GM12878 (cell line): ENCODE measurements around the gene RSAD2. TPM values are rescaled to one million over a fixed set of nuclear protein-coding genes. Genes with fewer than 3 reads are reported as not detected.
A peak's percentile ranks its signal among the peaks of the same experiment; 100 is the strongest.

ENCODE experiments used
- ATAC-seq: fragments of 200-7000 bp; cut with Tn5 transposase; 3 replicates; pipeline ENCODE4 v1.9.1; 2020; ENCODE audit warnings: mild to moderate bottlenecking, moderate library complexity
- BruUV-seq: library from RNA; stranded (reverse); fragments of 400-500 nt; replicated peaks from 2 replicates; lab custom pipeline; 2021; lab: Mats Ljungman, UMichigan
- CTCF ChIA-PET: fragments of 300-600 bp; sonication (Branson Sonifier 250); formaldehyde crosslinking; extraction: SDS; loops from one replicate; lab custom pipeline; 2021; ENCODE audit warnings: inconsistent platforms; lab: Yijun Ruan, JAX
- POLR2A ChIA-PET: fragments of 350-600 bp; formaldehyde crosslinking; extraction: SDS; loops from one replicate; lab custom pipeline; 2021; ENCODE audit warnings: inconsistent platforms; lab: Charles Lee
- RAD21 ChIA-PET: fragments of 300-600 bp; sonication (Branson Sonifier 250); formaldehyde crosslinking; loops from one replicate; lab custom pipeline; 2023; ENCODE audit warnings: antibody characterized with exemption; ENCODE audit not compliant: unreplicated experiment; lab: Charles Lee
- SMC1A ChIA-PET: fragments of 300-600 bp; sonication (Branson Sonifier 250); formaldehyde crosslinking; loops from one replicate; lab custom pipeline; 2023; ENCODE audit not compliant: unreplicated experiment, uncharacterized antibody; lab: Charles Lee
- DNase-seq: peaks from one replicate; pipeline ENCODE4 v3.0.0-alpha.2; 2011; ENCODE audit warnings: low read depth, low spot score
- FAIRE-seq: peaks from 3 replicates; lab custom pipeline; 2011; peaks lifted over from hg19 to GRCh38; lab: Jason Lieb, UNC
- H2AFZ ChIP-seq: 2 replicates; pipeline ENCODE4 v1.6.0; 2011; ENCODE audit warnings: low read depth, low read length, control low read depth; ENCODE audit not compliant: control insufficient read depth
- H3K27ac ChIP-seq: 2 replicates; pipeline ENCODE4 v1.5.1; 2011; ENCODE audit warnings: control low read depth; ENCODE audit not compliant: control insufficient read depth, insufficient read depth
- H3K27me3 ChIP-seq, 2 experiments: replicated peaks in 1 of 2; 2 replicates each; pipeline versions ENCODE4 v1.6.0 to v1.6.1; 2011; ENCODE audit warnings: low read length in 1 of 2; ENCODE audit not compliant: control insufficient read depth in 2 of 2, insufficient read depth in 2 of 2
- H3K36me3 ChIP-seq, 2 experiments: 2 replicates each; pipeline ENCODE4 v1.5.1; 2011; ENCODE audit warnings: low read length in 1 of 2; ENCODE audit not compliant: control insufficient read depth in 2 of 2, insufficient read depth in 2 of 2
- H3K4me1 ChIP-seq: 2 replicates; pipeline ENCODE4 v1.6.1; 2011; ENCODE audit warnings: mild to moderate bottlenecking, low read length, moderate library complexity, mixed read lengths; ENCODE audit not compliant: control insufficient read depth, insufficient read depth
- H3K4me2 ChIP-seq: 2 replicates; pipeline ENCODE4 v1.6.0; 2011; ENCODE audit warnings: control low read depth; ENCODE audit not compliant: control insufficient read depth, insufficient read depth
- H3K4me3 ChIP-seq: fragments of 200-600 bp; sonication (generic); 2 replicates; pipeline ENCODE4 v1.5.1; 2016
- H3K79me2 ChIP-seq: 2 replicates; pipeline ENCODE4 v1.6.0; 2011; ENCODE audit warnings: low read length; ENCODE audit not compliant: control insufficient read depth, insufficient read depth
- H3K9ac ChIP-seq: 2 replicates; pipeline ENCODE4 v1.8.0; 2011; ENCODE audit warnings: low read length, control low read depth, mixed read lengths; ENCODE audit not compliant: control insufficient read depth, insufficient read depth
- H3K9me3 ChIP-seq: replicated peaks from 3 replicates; pipeline ENCODE4 v1.5.1; 2011; ENCODE audit warnings: mild to moderate bottlenecking, low read length; ENCODE audit not compliant: control insufficient read depth, insufficient read depth
- H4K20me1 ChIP-seq: 2 replicates; pipeline ENCODE4 v1.6.0; 2011; ENCODE audit not compliant: control insufficient read depth, insufficient read depth
- ATF7 ChIP-seq: fragments of 450-650 bp; IDR thresholded peaks from 2 replicates; pipeline ENCODE4 v1.6.1; 2016; ENCODE audit warnings: low read depth, mild to moderate bottlenecking
- CBFB ChIP-seq: IDR thresholded peaks from 2 replicates; pipeline ENCODE4 v1.6.1; 2016; ENCODE audit warnings: antibody characterized with exemption, low read depth
- CEBPB ChIP-seq, 2 experiments: fragments of 150-350 bp in 1 of 2; IDR thresholded peaks; 2 replicates each; pipeline ENCODE4 v1.6.1; 2012 to 2014; ENCODE audit warnings: low read depth in 2 of 2, low read length in 2 of 2, borderline replicate concordance in 1 of 2, inconsistent platforms in 1 of 2
- CREM ChIP-seq: IDR thresholded peaks from 2 replicates; pipeline ENCODE4 v1.6.1; 2014; ENCODE audit warnings: antibody characterized with exemption, low read depth
- IKZF1 ChIP-seq: fragments of 450-650 bp; conservative IDR thresholded peaks from 2 replicates; pipeline ENCODE4 v1.6.1; 2017; ENCODE audit warnings: antibody characterized with exemption, mild to moderate bottlenecking
- JUNB ChIP-seq: IDR thresholded peaks from 2 replicates; pipeline ENCODE4 v1.6.1; 2016; ENCODE audit warnings: antibody characterized with exemption, mild to moderate bottlenecking
- NR2F1 ChIP-seq: fragments of 450-650 bp; conservative IDR thresholded peaks from 2 replicates; pipeline ENCODE4 v1.6.1; 2017; ENCODE audit warnings: mild to moderate bottlenecking
- PAX5 ChIP-seq: IDR thresholded peaks from 2 replicates; pipeline ENCODE4 v1.6.1; 2011; ENCODE audit warnings: low read depth, low read length, borderline replicate concordance
- PKNOX1 ChIP-seq: fragments of 450-650 bp; IDR thresholded peaks from 2 replicates; pipeline ENCODE4 v1.6.1; 2016; ENCODE audit warnings: mild to moderate bottlenecking
- RAD21 ChIP-seq: IDR thresholded peaks from 2 replicates; pipeline ENCODE4 v1.6.1; 2011; ENCODE audit warnings: mild to moderate bottlenecking, low read depth, low read length, moderate library complexity; ENCODE audit not compliant: insufficient read depth
- STAT1 ChIP-seq: fragments of 450-650 bp; conservative IDR thresholded peaks from 2 replicates; pipeline ENCODE4 v1.6.1; 2014; ENCODE audit warnings: antibody characterized with exemption, mild to moderate bottlenecking
- USF2 ChIP-seq: IDR thresholded peaks from 2 replicates; pipeline ENCODE4 v1.6.1; 2011; ENCODE audit warnings: low read depth, low read length, improper control_type of control experiment, borderline replicate concordance
- ZNF274 ChIP-seq: IDR thresholded peaks from one replicate; pipeline ENCODE4 v1.8.0; 2011; ENCODE audit not compliant: insufficient read length, insufficient read depth
- ZNF384 ChIP-seq: IDR thresholded peaks from 2 replicates; pipeline ENCODE4 v1.6.1; 2012; ENCODE audit warnings: low read depth, mild to moderate bottlenecking, low read length, improper control_type of control experiment, borderline replicate concordance
- WGBS: methylation state at CpG from one replicate; pipeline ENCODE4 v1.1.6; 2016; ENCODE audit warnings: low lambda C conversion rate; ENCODE audit not compliant: insufficient replicate concordance, insufficient coverage; ENCODE audit errors: missing lambda C conversion rate; 5-methylcytosine and 5-hydroxymethylcytosine counted together
- in situ Hi-C: fragments of 300-500 bp; cut with MboI; formaldehyde crosslinking; loops from 9 replicates; pipeline ENCODE4 v1.14.3; 2018; ENCODE audit warnings: mixed read lengths
- intact Hi-C: fragments of 100-400 bp; cut with micrococcal nuclease; formaldehyde crosslinking; loops from one replicate; pipeline ENCODE4 v1.14.2; 2022; ENCODE audit not compliant: unreplicated experiment
- polyA plus RNA-seq, 11 experiments: library from polyadenylated mRNA; depleted of rRNA in 4 of 11; unstranded in 6 of 11; stranded (reverse) in 5 of 11; fragments of >200 nt; fragmentation: Nextera tagmentation in 4 of 11; fragmentation: Illumina TruSeq in 1 of 11; extraction: Ambion mirVana in 4 of 11; extraction: Trizol in 1 of 11; gene quantifications; 1 replicate in 1 of 11; 2 replicates in 10 of 11; pipeline versions ENCODE4 v1.2.1 to v1.2.3, GENCODE V29; 2011 to 2016; ENCODE audit warnings: inconsistent platforms in 2 of 11, missing spikeins in 2 of 11, low read depth in 1 of 11
- total RNA-seq, 4 experiments: library from RNA; depleted of rRNA in 3 of 4; stranded (reverse); fragments of >200 nt in 3 of 4; fragmentation: Illumina TruSeq in 1 of 4; extraction: Trizol in 1 of 4; gene quantifications; 2 replicates each; pipeline versions ENCODE4 v1.2.1 to v1.2.3, GENCODE V29; 2013 to 2021
- TF ChIP-seq, protein P1 (sequence below): fragments of 450-650 bp; IDR thresholded peaks from 2 replicates; pipeline ENCODE4 v1.6.1; 2017; ENCODE audit warnings: borderline replicate concordance
- TF ChIP-seq, protein P2 (sequence below): fragments of 450-650 bp; IDR thresholded peaks from 2 replicates; pipeline ENCODE4 v1.6.1; 2017; ENCODE audit warnings: mild to moderate bottlenecking

The RSAD2 gene
- total and polyA plus RNA-seq, 10 of the 15 experiments (the other 5 are each of a cell fraction or from before 2014, with no cell fraction given), result 0.24 to 0.90 (median 0.69) TPM

- TF ChIP-seq NR2F1, result no peak
- TF ChIP-seq, protein P1, sequence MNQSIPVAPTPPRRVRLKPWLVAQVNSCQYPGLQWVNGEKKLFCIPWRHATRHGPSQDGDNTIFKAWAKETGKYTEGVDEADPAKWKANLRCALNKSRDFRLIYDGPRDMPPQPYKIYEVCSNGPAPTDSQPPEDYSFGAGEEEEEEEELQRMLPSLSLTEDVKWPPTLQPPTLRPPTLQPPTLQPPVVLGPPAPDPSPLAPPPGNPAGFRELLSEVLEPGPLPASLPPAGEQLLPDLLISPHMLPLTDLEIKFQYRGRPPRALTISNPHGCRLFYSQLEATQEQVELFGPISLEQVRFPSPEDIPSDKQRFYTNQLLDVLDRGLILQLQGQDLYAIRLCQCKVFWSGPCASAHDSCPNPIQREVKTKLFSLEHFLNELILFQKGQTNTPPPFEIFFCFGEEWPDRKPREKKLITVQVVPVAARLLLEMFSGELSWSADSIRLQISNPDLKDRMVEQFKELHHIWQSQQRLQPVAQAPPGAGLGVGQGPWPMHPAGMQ, result no peak
- no peak for TF ChIP-seq IKZF1
These were observed 67.0 kb downstream of the RSAD2 start (continued) for GRCh38 chr2:6944555-6944954.

- Histone ChIP-seq H2AFZ (no peak overlapping the region), H3K4me3 (no peak overlapping the region), H3K27me3 (no peaks in the 10 kb centered on the region), H3K9me3 (no peaks in the 10 kb centered on the region), H3K27ac (0 out of 2 replicates have a peak overlapping the region, but pooled peaks have one; percentile 6), H4K20me1 (no peaks in the 10 kb centered on the region), H3K36me3 (peaks cover 0 to 2% of the 10 kb centered on the region in 2 experiments; a peak in 2 of 4 replicates), H3K4me2 (peak overlapping the region; percentile 74), H3K4me1 (peaks cover 25% of the 10 kb centered on the region), H3K9ac (no peak overlapping the region), H3K79me2 (no peaks in the 10 kb centered on the region)
- ChIA-PET POLR2A (interaction anchor here (0.6 to 3.4 kb wide), 4 partner anchors 9 to 53 kb away, joined by 3 to 11 read pairs (median 4); no protein-coding TSS in a partner anchor), SMC1A (interaction anchor here (1.0 to 4.2 kb wide), 10 partner anchors 10 to 69 kb away, joined by 4 to 30 read pairs (median 6); no protein-coding TSS in a partner anchor), RAD21 (interaction anchor here (1.0 to 3.3 kb wide), 4 partner anchors 29 to 113 kb away, joined by 3 to 16 read pairs (median 4); no protein-coding TSS in a partner anchor), CTCF (interaction anchor here (0.5 to 3.4 kb wide), 11 partner anchors 17 to 1969 kb away, joined by 3 to 25 read pairs (median 3); no protein-coding TSS in a partner anchor)
- BruUV-seq, result no TSS peak
- DNase-seq (peak; percentile 72), FAIRE-seq (peak; percentile 82), ATAC-seq (peak; percentile 94)
- 39% methylated on average over 9 of the region's 9 CpGs for WGBS
- in situ Hi-C loops, result no loop called here
- intact Hi-C loops, result loop anchor here (1.0 kb wide), 1 partner anchor 13 kb away; no protein-coding TSS in a partner anchor
- peak in 1 of 2 experiments; percentile 49; a peak in 1 of 4 replicates for TF ChIP-seq CEBPB (IDR thresholded peaks at IDR 0.05; ENCODE audit: borderline replicate concordance in 1 of 2, low read depth in 2 of 2, low read length in 2 of 2)
- TF ChIP-seq CREM, result peak; percentile 39; the same call in 1 of the 2 replicates
- no peak for TF ChIP-seq RAD21
- TF ChIP-seq ZNF274, result no peak
- TF ChIP-seq STAT1, result no peak
- peak; percentile 54; the same call in 1 of the 2 replicates for TF ChIP-seq CBFB
- TF ChIP-seq USF2, result no peak
- TF ChIP-seq, protein P2, sequence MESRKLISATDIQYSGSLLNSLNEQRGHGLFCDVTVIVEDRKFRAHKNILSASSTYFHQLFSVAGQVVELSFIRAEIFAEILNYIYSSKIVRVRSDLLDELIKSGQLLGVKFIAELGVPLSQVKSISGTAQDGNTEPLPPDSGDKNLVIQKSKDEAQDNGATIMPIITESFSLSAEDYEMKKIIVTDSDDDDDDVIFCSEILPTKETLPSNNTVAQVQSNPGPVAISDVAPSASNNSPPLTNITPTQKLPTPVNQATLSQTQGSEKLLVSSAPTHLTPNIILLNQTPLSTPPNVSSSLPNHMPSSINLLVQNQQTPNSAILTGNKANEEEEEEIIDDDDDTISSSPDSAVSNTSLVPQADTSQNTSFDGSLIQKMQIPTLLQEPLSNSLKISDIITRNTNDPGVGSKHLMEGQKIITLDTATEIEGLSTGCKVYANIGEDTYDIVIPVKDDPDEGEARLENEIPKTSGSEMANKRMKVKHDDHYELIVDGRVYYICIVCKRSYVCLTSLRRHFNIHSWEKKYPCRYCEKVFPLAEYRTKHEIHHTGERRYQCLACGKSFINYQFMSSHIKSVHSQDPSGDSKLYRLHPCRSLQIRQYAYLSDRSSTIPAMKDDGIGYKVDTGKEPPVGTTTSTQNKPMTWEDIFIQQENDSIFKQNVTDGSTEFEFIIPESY, result no peak
- TF ChIP-seq JUNB, result no peak
- no peak for TF ChIP-seq ZNF384
- peak; percentile 40; the same call in 1 of the 2 replicates for TF ChIP-seq PAX5
- TF ChIP-seq ATF7, result peak; percentile 82
- TF ChIP-seq PKNOX1, result peak; percentile 59; the same call in 1 of the 2 replicates
- TF ChIP-seq NR2F1, result peak; percentile 90
These were observed 67.7 kb downstream of the RSAD2 start for GRCh38 chr2:6945087-6945813.
